HFF-Myc (cell line): ENCODE data around the gene DUSP6.

Experiments used
- DNase-seq: peaks from one replicate; pipeline ENCODE4 v3.0.0-alpha.2; 2011; ENCODE audit warnings: low read depth; ENCODE audit errors: extremely low read depth
- H3K4me3 ChIP-seq: replicated peaks from 2 replicates; pipeline ENCODE4 v1.5.1; 2011; ENCODE audit warnings: low read depth, mild to moderate bottlenecking, control low read depth, low read length
- CTCF ChIP-seq: IDR thresholded peaks from 2 replicates; pipeline ENCODE4 v1.5.1; 2012; ENCODE audit warnings: mild to moderate bottlenecking, low read depth, low read length, control low read depth; ENCODE audit errors: missing control alignments

The DUSP6 gene

GRCh38 chr12:89320735-89321134 lies 31.6 kb downstream of the DUSP6 start:
- TF ChIP-seq CTCF, result no peak
- H3K4me3 ChIP-seq, result no peak overlapping the region
- DNase-seq, result no peak

- DNase-seq, result no peak
- no peak overlapping the region for H3K4me3 ChIP-seq
- TF ChIP-seq CTCF, result no peak
Observed at GRCh38 chr12:89319606-89320005, 32.7 kb downstream of the DUSP6 start.

- DNase-seq, result no peak
- no peak overlapping the region for H3K4me3 ChIP-seq
- TF ChIP-seq CTCF, result no peak
Observed at GRCh38 chr12:89319122-89319521, 33.2 kb downstream of the DUSP6 start.

- no peak for DNase-seq
- TF ChIP-seq CTCF, result no peak
- H3K4me3 ChIP-seq, result no peak overlapping the region
Observed at GRCh38 chr12:89316705-89317139, 35.6 kb downstream of the DUSP6 start.

- H3K4me3 ChIP-seq, result no peak overlapping the region
- no peak for TF ChIP-seq CTCF
- no peak for DNase-seq
Observed at GRCh38 chr12:89314060-89314761, 38.1 kb downstream of the DUSP6 start.

- DNase-seq, result no peak
- no peak for TF ChIP-seq CTCF
- no peak overlapping the region for H3K4me3 ChIP-seq
Observed at GRCh38 chr12:89311703-89312293, 40.5 kb downstream of the DUSP6 start.

- TF ChIP-seq CTCF, result no peak
- H3K4me3 ChIP-seq, result no peak overlapping the region
- DNase-seq, result no peak
Observed at GRCh38 chr12:89309815-89310214, 42.5 kb downstream of the DUSP6 start.
